GM18951 (cell line): Measurements from ENCODE around the gene SLC19A1.

Experiments
- POLR2A ChIP-seq: IDR thresholded peaks from 4 replicates; pipeline ENCODE4 v1.6.1; 2011; ENCODE audit warnings: mild to moderate bottlenecking; ENCODE audit not compliant: insufficient read length, insufficient read depth; ENCODE audit errors: extremely low read depth
- in situ Hi-C: fragments of 300-500 bp; cut with MboI; formaldehyde crosslinking; loops from one replicate; pipeline ENCODE4 v1.12.0; 2022; ENCODE audit warnings: low sequenced_read_pairs, mixed read lengths, inconsistent platforms; ENCODE audit not compliant: unreplicated experiment

SLC19A1 gene

DNA sequence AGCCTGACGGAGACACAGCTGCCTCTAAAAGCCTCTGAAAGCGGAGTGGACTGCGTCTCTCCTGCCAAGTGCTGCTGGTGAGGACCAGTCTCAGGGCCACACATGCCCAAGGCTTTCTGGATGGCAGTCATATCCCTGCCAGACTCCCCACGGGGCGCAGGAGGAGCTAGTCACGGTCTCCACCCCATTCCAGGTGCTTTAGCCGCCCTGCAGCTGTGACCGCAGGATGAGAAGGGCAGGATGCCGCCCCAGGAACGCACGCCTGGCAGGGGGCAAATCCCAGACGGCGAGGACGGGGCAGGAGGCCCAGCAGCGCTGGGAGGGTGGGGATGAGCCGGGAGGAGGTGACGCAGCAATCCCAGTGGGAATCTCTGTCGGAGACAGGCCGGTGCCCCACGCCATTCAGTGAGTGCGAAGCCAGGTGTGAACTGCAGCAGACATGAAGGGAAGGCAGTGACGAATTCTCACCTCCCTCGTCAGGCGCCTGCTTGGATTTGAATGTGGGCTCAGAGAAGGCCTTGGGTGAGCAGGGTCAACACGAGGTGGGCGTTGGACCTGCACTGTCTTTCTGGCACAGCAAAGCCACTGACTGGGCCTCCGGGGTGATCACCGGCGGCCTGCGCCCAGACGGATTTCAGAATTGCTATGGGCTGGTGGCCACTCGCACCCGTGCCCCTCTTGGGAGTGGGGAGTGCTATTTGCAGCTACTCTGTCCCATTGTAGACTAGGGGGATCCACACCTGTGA lies 38.5 kb upstream of the SLC19A1 start:
- in situ Hi-C loops = no loop called here

DNA sequence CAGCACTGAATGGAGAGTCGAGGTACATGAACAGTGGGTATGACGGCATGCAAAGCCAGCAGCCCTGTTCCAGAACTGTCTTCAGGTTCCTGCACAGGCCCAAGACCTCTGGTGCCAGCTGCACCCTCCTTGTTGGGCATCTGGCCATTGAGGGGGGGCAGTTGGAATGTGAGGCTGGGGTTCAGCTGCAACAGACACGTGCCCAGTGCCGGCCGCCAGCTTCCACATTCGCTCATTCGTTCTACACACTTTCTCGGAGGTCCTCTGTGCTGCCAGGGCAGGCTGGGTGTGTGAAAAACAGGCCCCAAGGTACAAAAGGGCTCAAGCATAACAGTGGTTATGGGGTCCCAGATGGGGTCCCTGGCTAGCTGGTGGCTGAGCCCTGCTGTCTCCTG lies 37.9 kb upstream of the SLC19A1 start:
- in situ Hi-C loops = no loop called here
- no peak for TF ChIP-seq POLR2A

More for the DNA sequence above, 38.5 kb upstream of the SLC19A1 start:
- TF ChIP-seq POLR2A = no peak

DNA sequence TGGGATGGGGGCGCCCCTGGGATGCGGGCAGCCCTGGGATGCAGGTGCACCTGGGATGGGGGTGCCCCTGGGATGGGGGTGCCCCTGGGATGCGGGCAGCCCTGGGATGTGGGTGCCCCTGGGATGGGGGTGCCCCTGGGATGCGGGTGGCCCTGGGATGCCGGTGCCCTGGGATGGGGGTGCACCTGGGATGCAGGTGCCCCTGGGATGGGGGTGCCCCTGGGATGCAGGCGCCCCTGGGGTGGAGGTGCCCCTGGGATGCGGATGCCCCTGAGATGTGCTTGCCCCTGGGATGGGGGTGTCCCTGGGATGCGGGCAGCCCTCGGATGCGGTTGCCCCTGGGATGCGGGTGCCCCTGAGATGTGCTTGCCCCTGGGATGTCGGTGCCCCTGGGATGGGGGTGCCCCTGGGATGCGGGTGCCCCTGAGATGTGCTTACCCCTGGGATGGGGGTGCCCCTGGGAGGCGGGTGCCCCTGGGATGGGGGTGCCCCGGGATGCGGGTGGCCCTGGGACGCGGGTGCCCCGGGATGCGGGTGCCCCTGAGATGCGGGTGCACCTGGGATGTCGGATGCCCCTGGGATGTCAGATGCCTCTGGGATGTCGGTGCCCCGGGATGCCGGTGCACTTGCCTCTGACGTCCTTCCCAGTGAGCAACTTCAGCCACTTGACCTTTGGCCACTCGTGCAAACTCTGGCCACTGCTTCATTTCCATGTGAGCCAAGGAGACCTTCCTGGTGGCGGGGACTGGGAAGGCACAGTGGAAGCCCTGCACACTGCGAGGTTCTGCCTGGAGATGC lies 37.3 kb upstream of the SLC19A1 start:
- TF ChIP-seq POLR2A = no peak
- in situ Hi-C loops = no loop called here

DNA sequence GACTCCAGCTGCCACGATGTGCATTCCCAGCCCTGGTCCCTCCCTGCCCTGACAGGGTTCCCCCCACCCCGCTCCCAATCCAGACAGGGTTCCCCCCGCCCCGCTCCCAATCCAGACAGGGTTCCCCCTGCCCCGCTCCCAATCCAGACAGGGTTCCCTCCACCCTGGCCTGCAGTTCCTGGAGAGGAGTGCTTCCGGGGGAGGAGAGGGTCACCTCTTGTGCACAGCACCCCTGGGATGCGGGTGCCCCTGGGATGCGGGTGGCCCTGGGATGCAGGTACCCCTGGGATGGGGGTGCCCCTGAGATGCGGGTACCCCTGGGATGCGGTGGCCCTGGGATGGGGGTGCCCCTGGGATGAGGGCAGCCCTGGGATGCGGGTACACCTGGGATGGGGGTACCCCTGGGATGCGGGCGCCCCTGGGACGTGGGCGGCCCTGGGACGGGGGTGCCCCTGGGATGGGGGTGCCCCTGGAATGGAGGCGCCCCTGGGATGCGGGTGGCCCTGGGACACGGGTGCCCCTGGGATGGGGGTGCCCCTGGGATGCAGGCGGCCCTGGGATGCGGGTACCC lies 36.7 kb upstream of the SLC19A1 start:
- TF ChIP-seq POLR2A = no peak
- in situ Hi-C loops = no loop called here

DNA sequence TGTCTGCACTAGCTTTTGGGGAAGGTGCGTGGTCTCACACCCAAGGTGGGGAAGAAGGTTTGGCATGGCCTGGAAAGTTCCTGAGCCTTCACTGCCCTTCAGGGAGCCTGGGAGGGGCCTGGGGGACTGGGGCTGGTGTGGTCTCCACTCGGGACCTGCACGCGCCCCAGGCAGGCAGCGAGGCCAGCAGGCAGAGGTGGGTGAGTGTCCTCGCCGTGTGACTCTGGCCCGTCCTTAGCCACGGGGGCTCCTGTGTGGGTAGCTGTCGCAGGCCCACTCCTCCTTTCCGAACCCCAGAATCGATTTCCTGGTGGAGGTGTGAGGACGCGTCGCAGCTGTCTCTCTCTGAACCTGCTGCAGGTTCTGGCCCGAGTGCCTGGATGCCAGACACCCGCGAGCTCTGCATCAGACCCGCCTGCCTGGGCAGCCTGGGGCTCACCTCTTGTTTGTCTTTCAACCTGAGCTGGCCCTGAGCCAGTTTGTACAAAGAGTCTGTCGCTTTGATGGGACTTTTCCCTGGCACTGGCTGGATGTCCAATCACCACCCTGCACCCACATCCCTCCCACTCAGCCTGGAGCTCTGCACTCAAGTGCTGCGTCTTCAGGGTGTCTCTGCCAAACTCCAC lies 36.0 kb upstream of the SLC19A1 start:
- in situ Hi-C loops = no loop called here

DNA sequence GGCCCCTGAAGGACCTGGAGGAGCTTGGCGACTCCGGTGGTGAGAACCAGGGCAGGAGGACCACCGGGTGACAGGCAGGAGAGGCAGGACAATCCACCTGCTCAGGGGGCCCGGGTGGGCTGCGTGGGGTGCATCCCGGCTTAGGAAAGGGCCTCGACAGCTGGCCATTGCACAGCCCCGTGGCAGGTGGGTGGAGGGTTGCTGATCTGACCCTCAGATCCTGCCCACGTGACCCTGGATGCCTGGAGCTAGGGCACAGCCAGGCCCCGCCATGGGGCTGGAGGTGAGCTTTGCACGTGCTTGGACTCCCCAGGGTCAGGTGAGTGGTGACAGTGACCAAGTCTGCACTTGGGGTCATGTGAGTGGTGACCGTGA lies 35.5 kb upstream of the SLC19A1 start:
- in situ Hi-C loops = no loop called here
- TF ChIP-seq POLR2A = no peak

More for the DNA sequence above, 36.0 kb upstream of the SLC19A1 start:
- no peak for TF ChIP-seq POLR2A

DNA sequence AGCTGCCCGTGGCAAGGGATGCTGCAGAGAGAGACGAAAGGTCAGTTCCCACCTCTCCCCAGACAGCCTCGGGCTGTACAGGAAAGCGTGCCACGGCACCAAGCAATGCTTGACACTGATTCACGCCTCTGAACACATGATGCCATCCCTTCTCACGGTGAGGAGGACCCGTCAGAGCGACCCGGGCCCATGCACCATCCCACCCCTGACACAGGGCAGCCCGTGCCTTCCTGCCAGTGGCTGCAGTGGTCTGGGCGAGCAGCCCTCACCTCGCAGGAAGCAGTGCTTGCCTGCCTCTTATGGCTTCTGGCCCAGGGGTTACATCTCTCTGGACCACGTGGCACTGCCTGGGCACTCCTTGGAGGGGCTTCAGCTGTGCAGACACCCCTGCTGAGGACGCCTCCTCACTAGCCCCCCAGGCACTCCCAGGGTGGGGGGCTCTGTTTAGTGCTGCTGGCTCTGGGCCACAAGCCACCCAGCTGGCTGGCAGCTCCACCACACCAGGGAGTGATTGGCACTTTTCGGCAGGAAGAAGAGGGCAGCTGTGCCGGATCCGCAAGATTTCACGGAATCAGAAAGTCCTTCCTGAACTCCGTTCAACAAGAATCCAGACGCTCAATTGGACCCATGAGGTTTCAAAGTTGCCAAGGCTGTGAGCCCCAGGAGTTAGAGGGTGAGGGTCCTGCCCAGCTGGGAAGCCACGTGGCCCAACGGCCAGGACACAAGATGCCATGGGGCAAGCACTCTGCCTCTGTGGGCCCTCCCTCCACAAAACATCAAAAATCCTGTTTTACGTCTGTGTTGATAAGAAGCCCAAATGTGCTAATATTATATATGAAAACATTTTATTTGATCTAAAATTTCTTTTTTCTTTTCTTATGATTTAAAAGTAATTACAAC lies 34.8 kb upstream of the SLC19A1 start:
- in situ Hi-C loops = no loop called here
- no peak for TF ChIP-seq POLR2A

DNA sequence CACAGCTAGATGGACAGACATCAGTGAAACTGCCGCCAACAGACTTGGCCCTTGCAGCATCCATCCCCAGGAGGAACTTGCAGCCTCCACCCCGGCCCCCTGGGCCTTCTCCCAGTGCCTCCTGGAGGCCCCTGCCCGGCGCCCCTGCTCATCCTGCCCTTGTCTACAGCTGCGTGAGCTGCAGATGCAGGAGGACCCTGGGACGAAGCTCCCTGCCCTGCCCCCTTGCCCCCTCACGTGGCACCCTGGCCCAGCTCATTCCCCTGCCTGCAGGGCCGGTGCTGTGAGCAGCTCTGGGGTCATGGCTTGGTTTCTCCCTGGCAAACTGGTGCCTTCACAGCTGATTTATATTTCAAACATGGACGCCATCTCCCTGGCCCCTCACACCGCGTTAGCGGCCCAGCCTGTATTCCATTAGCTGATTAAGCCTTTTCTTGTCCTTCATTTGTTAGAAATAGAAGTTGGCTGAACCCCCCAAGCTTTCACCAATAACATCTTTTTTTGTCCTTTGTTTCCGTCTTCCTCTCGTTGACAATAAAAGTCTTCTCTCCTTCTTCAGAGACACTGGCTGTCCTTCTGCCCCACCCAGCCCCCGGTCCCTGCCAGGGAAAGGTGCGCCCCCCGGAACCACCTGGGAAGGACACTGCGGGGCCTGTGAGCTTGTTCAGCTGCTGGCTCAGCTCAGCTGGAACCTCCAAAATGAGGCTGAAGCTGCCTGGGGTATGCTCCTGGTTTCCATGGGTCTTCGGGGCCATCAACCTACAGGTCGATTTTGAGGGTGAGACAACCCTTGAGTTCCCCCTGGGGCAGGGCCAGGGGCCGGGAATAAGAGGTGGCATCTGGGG lies 34.0 kb upstream of the SLC19A1 start:
- no peak for TF ChIP-seq POLR2A
- in situ Hi-C loops = no loop called here

DNA sequence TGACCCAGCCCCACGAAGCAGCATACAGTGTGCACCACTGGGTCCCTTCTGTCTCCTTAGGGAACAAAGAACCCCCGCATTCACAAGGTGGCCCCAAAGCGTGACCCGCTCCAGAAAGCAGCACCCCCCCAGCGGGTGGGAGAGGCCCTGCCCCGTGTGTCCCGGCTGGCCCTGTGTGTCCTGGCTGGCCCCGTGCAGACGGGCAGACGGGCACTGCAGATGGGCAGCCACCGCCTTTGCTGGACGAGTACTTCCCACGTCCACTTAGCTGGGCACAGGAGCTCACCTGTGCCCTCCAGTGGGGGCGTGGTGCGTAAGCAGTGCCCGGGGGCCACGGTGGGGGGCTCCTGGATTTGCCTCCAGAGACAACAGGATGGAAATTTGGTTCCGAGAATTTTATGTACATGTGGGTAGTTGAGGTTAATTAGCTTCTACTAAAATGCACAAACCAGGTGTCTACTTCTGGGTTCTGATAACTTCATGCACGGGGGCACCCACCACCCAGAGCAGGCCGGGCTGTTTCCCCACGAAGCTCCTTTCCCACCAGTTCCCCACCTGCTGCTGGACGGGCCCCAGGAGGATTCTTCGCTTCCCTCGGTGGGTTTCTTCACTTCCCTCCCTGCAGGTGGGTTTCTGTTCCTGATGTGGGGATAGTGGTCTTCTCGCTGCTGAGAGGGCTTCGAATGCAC lies 33.2 kb upstream of the SLC19A1 start:
- in situ Hi-C loops = no loop called here
- TF ChIP-seq POLR2A = no peak

DNA sequence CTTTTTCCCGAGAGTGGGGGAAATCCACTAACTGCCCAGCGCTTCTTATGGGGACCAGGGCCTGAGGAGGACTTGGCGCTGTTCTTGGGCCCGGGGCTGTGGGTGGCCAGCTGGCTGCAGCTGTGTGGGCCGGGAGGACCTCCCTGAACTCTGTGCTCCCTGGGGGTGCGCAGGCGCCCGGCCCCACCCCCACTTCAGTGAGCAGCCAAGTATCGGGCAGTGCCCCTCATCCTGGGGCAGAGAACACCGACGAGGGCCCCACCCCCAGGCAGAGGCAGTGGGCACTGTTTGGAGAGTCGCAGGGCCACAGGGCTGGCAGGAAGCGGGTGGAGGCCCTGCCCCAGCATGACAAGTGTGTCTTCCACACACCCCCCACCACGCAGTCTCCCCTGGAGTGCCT lies 32.5 kb upstream of the SLC19A1 start:
- in situ Hi-C loops = no loop called here
- no peak for TF ChIP-seq POLR2A

DNA sequence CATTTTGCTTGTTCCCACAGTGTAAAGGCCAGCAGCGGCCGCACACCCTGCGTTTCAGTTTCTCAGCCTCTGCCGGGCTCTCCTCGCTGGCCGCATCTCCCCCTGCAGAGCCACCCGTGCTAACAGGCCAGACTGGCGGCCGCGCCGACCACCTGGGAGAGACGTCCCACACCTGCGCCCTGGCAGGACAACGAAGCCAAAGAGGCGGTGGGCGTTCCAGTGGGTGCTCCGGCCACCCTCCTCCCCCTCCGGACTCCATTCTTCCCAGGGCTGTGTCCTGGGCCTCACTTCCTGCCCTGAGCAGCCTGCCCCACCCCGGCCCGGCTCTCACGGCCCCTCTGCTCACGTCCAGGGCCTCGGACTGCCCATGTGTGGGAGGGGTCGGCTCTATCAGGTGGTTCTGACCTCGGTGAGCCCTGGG lies 31.9 kb upstream of the SLC19A1 start:
- TF ChIP-seq POLR2A = no peak
- in situ Hi-C loops = no loop called here
